COLO829 (cell line): Measurements from ENCODE around the gene EP300.
"Not testable (repeated sequence)": the region's sequence is repeated elsewhere in the genome, so short reads cannot be mapped to it uniquely, and the experiment has no call there.

Experiments
- DNase-seq: peaks from one replicate; pipeline ENCODE4 v3.0.0; 2012; ENCODE audit warnings: low spot score

Gene EP300

DNA sequence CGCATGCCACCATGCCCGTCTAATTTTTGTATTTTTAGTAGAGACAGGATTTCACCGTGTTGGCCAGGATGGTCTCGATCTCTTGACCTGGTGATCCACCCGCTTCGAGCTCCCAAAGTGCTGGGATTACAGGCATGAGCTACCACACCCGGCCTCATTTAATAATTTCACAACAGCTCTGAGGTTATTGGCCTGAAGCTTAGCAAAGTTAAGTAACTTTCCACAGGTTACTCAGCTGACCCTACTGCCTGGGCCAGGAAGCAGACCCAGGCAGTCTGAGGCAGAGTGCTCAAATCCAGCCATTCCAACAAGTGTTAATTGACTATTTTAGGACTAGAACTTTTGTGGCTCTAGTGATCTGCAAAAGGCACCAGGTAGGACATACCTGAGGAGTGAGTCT, 60.5 kb downstream of the EP300 start:
- DNase-seq, result no peak

DNA sequence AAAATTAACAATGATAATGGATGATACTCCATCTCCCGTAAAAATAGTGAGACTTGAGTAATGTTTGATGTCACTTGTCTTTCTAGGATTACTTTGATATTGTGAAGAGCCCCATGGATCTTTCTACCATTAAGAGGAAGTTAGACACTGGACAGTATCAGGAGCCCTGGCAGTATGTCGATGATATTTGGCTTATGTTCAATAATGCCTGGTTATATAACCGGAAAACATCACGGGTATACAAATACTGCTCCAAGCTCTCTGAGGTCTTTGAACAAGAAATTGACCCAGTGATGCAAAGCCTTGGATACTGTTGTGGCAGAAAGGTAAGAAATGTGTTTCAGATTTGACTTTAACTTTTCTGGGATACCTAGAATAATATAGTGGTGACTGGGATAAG, 64.7 kb downstream of the EP300 start:
- DNase-seq, result no peak

DNA sequence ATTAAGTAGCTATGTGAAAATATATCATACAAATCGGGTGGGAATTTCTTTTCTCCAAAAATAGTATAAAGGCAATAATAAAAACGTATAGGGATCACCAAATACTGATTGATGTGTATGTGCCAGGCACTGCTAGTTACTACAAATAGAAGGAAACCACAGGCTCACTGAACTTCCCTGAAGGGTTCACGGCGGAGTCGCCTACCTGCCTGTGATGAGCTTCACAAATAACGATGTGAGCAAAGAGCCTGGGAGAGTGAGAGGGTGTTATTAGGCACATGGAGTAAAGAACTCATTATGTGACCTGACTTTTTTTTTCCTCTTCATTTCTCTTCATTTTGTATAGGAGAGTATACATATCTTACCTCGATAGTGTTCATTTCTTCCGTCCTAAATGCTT, 76.8 kb downstream of the EP300 start:
- no peak for DNase-seq

DNA sequence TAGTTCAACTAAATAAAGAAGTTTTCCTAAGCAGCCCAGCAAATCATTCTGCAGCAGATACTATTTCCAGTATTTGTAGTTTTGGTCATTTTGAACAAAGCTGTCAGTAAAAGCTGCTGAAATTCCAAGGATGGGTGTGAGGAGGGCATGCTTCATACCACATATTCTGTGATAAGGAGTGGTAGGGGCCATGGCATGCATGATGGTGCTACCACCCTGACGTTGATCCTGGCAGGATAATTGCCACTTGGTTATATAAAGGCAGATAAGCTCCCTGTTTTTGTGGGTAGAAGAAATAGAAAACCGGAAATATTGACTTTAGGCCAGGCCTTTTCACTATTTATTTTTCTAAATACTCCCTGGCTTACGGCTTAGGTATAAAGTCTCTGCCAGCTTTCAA, 79.6 kb downstream of the EP300 start:
- DNase-seq, result no peak

DNA sequence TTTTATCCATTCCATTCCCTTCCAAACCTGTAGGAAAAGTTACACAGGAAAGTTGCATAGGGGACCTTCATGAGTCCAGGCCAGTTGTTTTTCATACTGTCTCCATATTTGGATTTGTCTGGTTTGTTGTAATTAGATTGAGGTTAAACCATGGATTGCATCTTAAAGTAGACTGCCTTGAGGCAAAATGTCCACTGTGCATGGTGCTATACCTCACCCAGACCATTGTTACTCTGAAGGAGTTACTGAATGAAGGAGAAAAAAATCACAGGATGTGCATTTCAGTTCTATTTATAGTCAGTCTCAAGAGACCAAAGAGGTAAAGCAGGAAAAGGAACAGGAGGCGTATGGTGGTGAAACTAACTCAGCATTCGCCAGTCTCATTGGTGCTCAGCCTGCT, 83.2 kb downstream of the EP300 start:
- DNase-seq, result peak; percentile 58

DNA sequence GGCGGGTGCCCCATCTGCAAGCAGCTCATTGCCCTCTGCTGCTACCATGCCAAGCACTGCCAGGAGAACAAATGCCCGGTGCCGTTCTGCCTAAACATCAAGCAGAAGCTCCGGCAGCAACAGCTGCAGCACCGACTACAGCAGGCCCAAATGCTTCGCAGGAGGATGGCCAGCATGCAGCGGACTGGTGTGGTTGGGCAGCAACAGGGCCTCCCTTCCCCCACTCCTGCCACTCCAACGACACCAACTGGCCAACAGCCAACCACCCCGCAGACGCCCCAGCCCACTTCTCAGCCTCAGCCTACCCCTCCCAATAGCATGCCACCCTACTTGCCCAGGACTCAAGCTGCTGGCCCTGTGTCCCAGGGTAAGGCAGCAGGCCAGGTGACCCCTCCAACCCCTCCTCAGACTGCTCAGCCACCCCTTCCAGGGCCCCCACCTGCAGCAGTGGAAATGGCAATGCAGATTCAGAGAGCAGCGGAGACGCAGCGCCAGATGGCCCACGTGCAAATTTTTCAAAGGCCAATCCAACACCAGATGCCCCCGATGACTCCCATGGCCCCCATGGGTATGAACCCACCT, 84.7 kb downstream of the EP300 start:
- no peak for DNase-seq

DNA sequence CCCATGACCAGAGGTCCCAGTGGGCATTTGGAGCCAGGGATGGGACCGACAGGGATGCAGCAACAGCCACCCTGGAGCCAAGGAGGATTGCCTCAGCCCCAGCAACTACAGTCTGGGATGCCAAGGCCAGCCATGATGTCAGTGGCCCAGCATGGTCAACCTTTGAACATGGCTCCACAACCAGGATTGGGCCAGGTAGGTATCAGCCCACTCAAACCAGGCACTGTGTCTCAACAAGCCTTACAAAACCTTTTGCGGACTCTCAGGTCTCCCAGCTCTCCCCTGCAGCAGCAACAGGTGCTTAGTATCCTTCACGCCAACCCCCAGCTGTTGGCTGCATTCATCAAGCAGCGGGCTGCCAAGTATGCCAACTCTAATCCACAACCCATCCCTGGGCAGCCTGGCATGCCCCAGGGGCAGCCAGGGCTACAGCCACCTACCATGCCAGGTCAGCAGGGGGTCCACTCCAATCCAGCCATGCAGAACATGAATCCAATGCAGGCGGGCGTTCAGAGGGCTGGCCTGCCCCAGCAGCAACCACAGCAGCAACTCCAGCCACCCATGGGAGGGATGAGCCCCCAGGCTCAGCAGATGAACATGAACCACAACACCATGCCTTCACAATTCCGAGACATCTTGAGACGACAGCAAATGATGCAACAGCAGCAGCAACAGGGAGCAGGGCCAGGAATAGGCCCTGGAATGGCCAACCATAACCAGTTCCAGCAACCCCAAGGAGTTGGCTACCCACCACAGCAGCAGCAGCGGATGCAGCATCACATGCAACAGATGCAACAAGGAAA, 85.4 kb downstream of the EP300 start:
- DNase-seq, result no peak

DNA sequence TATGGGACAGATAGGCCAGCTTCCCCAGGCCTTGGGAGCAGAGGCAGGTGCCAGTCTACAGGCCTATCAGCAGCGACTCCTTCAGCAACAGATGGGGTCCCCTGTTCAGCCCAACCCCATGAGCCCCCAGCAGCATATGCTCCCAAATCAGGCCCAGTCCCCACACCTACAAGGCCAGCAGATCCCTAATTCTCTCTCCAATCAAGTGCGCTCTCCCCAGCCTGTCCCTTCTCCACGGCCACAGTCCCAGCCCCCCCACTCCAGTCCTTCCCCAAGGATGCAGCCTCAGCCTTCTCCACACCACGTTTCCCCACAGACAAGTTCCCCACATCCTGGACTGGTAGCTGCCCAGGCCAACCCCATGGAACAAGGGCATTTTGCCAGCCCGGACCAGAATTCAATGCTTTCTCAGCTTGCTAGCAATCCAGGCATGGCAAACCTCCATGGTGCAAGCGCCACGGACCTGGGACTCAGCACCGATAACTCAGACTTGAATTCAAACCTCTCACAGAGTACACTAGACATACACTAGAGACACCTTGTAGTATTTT, 86.1 kb downstream of the EP300 start:
- DNase-seq, result no peak

DNA sequence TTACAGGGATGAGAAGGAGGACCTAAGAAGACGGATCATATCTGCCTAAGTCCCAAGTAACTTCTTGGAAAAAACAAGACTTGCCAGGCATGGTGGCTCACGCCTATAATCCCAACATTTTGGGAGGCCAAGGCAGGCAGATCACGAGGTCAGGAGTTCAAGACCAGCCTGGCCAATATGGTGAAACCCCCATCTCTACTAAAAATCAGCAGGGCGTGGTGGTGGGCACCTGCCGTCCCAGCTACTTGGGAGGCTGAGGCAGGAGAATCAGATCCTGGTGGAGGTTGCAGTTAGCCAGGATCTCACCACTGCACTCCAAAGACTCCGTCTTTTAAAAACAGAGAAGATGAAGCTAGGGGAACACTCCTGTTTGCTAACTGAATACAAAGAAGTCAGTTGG, 88.0 kb downstream of the EP300 start:
- DNase-seq, result not testable (repeated sequence)

DNA sequence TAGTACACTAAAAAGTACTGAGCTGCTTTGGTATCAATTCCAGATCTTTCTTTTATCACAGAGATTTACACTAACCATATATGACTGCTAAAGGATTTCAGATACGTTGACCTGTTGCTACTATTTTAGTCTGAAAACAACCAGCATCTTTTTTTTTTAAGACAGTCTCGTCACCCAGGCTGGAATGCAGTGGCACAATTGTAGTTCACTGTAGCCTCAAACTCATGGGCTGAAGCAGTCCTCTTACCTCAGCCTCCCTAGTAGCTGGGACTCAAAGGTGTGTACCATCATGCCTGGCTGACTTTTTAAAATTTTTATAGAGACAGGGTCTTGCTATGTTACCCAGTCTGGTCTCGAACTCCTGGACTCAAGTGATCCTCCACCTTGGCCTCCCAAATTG, 88.5 kb downstream of the EP300 start:
- DNase-seq, result no peak

DNA sequence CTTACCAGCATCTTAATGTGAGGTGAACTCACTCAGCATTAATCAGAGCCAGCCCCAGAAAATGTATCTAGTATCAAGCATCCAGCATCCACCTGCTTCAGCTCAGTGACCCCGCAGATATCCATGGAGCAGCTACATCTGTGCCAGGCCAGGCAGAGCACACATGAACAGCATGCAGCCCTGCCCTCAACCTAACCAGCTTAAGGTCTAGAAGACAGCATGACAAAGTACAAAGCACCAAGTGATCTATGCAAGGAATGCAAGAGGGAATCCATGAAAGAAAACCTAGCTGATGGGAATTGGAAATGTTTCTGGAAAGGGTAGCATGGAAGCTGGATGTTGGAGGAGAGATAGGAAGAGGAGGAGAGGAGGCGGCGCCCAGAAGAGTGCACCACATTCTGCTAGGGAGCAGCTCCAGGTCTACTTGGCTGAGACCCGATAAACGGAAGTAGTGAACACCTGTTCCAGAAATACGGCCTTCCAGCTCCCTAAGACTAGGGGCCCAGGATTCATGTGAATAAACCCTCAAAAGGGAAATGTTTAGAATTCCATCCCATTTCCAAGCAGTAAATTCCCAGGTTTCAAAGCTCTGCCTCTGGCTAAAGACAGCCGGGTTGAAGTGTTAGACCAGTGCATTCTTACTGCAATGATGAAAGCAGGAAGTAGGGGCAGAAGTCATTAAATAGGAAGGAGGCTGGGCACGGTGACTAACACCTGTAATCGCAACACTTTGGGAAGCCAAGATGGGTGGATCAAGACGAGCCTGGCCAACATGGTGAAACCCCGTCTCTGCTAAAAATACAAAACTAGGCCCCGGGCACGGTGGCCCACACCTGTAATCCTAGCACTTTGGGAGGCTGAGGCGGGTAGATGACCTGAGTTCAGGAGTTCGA, 89.2 kb downstream of the EP300 start:
- no peak for DNase-seq

DNA sequence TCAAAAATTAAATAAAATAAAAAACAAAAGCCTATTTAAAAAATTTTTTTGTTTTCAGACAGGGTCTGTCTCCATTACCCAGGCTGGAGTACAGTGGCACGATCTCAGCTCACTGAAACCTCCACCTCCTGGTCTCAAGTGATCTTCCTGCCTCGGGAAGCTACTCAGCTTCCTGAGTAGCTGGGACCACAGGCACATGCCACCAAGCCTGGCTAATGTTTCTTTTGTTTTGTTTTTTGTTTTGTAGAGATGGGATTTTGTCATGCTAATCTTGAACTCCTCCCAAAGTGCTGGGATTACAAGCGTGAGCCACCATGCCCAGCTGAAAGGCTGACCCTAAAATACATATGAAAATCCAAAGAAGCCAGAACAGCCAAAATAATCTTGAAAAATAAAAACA, 92.3 kb downstream of the EP300 start:
- DNase-seq, result no peak

DNA sequence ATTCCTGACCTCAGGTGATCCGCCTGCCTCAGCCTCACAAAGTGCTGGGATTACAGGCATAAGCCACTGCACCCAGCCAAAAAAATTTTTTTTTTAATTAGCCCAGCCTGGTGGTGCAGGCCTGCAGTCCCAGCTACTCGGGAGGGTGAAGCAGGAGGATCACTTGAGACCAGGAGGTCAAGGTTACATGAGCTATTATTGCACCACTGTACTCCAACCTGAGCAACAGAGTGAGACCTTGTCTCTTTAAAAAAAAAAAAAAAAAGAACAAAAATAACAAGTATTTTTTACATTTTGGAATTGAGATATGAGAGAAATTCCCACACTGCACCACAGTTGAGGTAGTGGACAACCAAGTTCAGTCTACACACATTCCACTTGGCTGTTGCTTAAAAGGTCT, 99.1 kb downstream of the EP300 start:
- no peak for DNase-seq

DNA sequence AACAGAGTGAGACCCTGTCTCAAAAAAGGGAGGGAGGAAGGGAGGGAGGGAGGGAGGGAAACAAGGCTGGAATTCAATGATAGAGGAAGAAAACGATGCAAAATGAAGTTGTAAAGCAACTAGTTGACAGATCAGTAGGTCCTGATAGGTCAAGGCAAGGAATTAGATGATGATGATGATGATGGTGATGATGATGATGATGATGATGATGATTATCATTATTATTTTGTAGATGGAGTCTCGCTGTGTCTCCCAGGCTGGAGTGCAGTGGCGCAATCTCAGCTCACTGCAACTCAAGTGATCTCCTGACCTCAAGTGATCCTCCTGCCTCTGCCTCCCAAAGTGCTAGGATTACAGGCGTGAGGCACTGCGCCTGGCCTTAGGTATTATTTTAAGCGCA, 101.4 kb downstream of the EP300 start:
- DNase-seq, result no peak

DNA sequence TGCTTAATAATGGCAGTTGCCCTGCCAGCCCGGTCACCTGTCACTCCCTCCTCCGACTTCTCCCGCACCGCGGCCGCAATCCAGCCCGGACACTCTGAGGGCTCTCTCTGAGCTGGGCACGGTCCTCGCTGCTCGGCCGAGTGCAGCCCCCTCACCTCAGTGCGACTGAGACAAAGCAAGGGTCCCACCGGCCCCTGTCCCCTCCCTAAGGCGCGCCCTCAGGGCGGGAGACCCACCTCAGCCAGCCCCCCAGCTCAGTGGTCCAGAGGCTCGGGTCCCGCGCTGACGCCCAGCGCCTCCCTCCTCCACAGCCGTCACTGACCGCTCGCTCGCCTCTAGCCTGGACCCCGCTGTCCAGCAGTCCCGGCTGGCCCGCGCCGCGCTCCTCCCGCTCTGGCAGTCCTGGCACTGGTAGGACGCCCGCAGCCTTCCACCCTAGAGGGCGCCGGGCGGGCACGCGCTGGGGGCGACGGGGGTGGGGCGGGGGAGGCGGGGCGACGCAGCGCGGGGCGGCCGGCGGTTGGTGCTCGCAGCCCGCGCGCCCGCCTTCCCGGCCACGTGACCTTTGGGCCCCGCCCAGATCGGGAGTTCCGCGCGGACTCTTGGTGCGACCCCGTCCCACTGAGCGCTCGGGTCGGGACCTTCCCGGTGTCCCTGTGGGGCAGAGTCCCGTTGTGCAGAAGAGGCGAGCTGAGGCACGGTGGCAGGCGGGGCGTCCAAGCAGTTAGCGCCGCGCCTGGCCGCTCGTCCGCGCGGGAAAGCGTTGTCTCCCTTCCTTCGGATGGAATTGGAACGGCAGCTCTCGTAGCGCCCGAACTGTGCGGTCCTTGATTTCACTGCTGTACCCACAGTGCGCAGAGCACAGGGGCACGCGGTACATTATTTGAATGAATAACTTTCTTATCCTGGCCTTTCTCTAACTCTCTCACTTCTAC, 104.9 kb downstream of the EP300 start:
- peak; percentile 76 for DNase-seq

DNA sequence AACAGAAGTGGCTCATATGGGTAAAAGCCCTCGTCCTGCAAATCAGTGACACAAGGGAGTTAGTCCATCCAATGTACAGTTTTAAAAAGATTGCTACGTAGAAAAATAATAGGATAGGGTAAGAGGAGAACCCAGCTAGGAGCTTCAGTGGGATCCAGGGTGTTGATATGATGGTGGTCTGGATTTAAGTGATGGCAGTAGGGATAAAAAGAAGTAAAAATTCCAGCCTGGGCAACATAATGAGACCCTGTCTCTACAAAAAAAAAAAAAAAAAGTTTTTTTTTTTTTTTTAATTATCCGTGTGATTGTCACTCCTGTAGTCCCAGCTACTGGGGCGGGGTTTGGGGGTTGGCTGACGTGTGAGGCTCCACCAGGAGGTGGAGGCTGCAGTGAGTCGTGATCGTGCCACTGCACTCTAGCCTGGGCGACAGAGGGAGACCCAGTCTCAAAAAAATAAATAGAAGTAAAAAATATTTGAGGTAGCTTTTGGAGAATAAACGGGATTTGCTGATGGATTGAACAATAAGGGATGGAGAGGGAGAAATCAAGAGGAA, 105.7 kb downstream of the EP300 start:
- DNase-seq, result no peak

DNA sequence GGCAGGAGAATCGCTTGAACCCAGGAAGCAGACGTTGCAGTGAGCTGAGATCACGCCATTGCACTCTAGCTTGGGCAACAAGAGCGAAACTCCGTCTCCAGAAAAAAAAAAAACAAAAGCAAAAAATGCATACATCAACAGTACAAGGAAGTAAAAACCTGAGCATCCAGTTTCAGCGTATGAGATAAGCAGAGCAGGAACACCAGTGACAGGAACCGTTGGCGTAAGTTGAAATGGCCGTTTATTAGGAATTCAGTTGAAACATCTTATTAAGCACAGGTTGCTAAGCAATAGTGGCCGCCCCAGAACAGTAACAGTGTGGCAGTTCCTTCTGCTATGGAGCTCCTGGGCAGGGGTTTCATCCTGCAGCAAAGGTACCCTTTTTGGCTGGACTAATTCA, 108.7 kb downstream of the EP300 start:
- DNase-seq, result no peak

DNA sequence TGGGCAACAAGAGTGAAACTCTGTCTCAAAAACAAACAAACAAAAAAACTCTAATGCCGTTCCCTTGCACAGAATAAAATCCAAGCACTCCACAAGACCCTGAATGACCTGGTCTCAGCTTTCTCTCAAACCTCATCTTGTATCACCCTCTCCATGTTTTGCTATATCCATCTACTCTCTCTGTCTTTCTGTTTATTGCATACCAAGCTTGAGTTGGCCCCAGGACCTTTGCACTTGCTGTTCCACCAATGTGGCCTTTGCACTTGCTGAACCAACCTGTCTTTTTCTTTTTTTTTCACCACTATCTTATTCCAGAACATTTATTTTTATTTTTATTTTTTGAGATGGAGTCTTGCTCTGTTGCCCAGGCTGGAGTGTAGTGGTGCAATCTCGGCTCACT, 110.7 kb downstream of the EP300 start:
- DNase-seq, result no peak

DNA sequence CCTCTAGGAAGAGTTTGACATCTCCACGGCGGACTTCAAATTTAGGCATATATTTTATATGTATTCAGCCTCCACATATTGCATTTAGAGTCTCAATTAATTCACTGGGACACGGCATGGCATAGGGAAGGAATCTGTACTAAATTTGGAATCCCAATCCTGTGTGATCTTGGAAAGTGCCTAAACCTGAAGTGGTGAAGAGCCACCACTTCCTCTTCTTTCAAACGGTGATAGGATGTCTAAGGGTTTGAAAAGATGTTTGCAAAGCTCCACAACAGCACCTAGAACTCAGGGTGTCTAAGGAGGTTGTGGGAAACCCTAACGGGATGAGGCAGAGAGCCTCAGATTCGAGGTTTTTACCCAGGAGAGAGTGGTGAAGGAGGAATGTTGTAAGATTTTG, 111.7 kb downstream of the EP300 start:
- no peak for DNase-seq

DNA sequence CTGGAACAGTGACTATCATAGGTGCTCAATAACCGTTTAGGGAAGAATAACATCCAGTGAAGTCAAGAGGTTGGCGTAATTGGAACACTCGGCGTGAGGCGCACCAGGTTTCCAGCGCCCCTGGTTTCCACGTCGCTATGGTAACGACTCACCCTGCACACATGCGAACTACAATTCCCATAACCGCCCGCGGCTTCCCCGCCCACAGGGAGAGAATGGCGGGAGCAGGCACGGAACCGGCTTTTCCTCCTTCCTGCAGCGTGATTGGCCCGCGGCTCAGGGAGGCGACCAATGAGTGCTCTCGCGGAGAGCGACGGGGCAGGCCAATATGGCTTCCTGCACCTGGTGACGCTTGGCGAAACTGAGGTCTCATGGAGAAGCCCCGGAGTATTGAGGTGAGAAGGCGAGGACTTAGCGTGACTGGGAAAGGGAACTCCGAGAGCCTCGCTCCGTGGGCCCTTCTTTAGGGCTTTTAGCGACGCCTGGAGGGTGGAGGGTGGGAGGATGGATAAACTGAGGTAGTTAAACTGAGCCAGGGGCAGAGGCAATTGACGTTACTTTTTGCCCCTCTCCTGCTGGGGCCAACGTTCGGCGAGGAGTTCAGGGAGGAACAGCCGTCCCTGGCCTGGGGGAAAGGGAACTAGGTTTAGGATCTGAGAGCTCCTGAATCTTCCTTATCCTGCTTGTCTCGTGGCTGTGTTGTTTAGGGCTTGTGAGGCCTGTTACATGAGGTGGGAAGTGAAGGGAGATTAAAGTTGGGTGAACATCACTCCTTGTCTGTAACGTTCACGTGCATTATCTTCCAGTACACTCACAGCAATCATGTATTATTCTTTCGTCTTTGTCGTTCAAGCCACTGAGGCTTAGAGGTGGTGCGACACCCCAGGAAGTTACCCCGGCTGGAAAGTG, 112.9 kb downstream of the EP300 start, which contains the start of gene L3MBTL2:
Gene L3MBTL2 (plus strand): TSS at position 321 of the 909 bp plus-strand sequence. CDS start 51 bp downstream, at position 372.
- DNase-seq, result peak; percentile 99
